H1 (cell line): ENCODE results near the gene AFAP1L2. TPM values are rescaled to one million over a fixed set of nuclear protein-coding genes. Genes with fewer than 3 reads are reported as not detected.

ENCODE experiments used
- CTCF ChIA-PET: fragments of 300-600 bp; sonication (Branson Sonifier 250); formaldehyde crosslinking; loops from one replicate; lab custom pipeline; 2021; ENCODE audit not compliant: partially characterized antibody; lab: Charles Lee
- POLR2A ChIA-PET: fragments of 300-600 bp; sonication (Branson Sonifier 250); formaldehyde crosslinking; loops from one replicate; lab custom pipeline; 2021; ENCODE audit warnings: inconsistent platforms; ENCODE audit not compliant: partially characterized antibody; lab: Charles Lee
- DNase-seq, 2 experiments: peaks; one replicate each; pipeline versions ENCODE4 v3.0.0 to v3.0.0-alpha.2; 2010 to 2022; ENCODE audit warnings: low spot score in 2 of 2, low read depth in 1 of 2, mixed read lengths in 1 of 2
- FAIRE-seq: peaks from 2 replicates; lab custom pipeline; 2011; peaks lifted over from hg19 to GRCh38; lab: Jason Lieb, UNC
- H2AFZ ChIP-seq: 2 replicates; pipeline ENCODE4 v1.8.1; 2012; ENCODE audit warnings: low read length, inconsistent platforms
- H2AK5ac ChIP-seq: 2 replicates; pipeline ENCODE4 v1.6.1; 2013; ENCODE audit warnings: low read depth, low read length
- H2BK120ac ChIP-seq: replicated peaks from 2 replicates; pipeline ENCODE3; 2013; ENCODE audit warnings: low read depth, low read length, inconsistent platforms
- H2BK12ac ChIP-seq: 2 replicates; pipeline ENCODE4 v1.6.1; 2013; ENCODE audit warnings: low read depth, low read length
- H2BK15ac ChIP-seq: 2 replicates; pipeline ENCODE4 v1.6.1; 2013; ENCODE audit warnings: low read length
- H2BK20ac ChIP-seq: 2 replicates; pipeline ENCODE4 v1.6.1; 2013; ENCODE audit warnings: low read length
- H2BK5ac ChIP-seq: 2 replicates; pipeline ENCODE4 v1.6.1; 2013; ENCODE audit warnings: low read depth, low read length
- H3K14ac ChIP-seq: 2 replicates; pipeline ENCODE4 v1.6.1; 2013; ENCODE audit warnings: inconsistent platforms; ENCODE audit not compliant: insufficient read length
- H3K18ac ChIP-seq: 2 replicates; pipeline ENCODE4 v1.6.1; 2013; ENCODE audit warnings: low read length; ENCODE audit errors: extremely low read depth
- H3K23ac ChIP-seq: 2 replicates; pipeline ENCODE4 v1.6.1; 2013; ENCODE audit warnings: inconsistent platforms; ENCODE audit not compliant: insufficient read length
- H3K23me2 ChIP-seq: 2 replicates; pipeline ENCODE4 v1.6.1; 2013; ENCODE audit warnings: low read depth, low read length
- H3K27ac ChIP-seq: 2 replicates; pipeline ENCODE4 v1.6.1; 2011; ENCODE audit warnings: low read depth, low read length, inconsistent platforms
- H3K27me3 ChIP-seq, 4 experiments: replicated peaks in 1 of 4; 1 replicate in 1 of 4; 2 replicates in 3 of 4; pipeline versions ENCODE4 v1.6.1 to v1.8.1; 2011 to 2013; ENCODE audit warnings: low read length in 3 of 4, mild to moderate bottlenecking in 3 of 4, inconsistent platforms in 2 of 4, mixed read lengths in 2 of 4, moderate library complexity in 1 of 4; ENCODE audit not compliant: control insufficient read depth in 3 of 4, insufficient read depth in 3 of 4; ENCODE audit errors: extremely low read depth in 1 of 4
- H3K36me3 ChIP-seq, 4 experiments: 2 replicates each; pipeline versions ENCODE4 v1.6.1 to v1.8.1; 2011 to 2013; ENCODE audit warnings: mild to moderate bottlenecking in 4 of 4, low read length in 3 of 4, moderate library complexity in 2 of 4, control low read depth in 1 of 4, inconsistent platforms in 1 of 4; ENCODE audit not compliant: insufficient read depth in 4 of 4, control insufficient read depth in 2 of 4
- H3K4ac ChIP-seq: replicated peaks from 2 replicates; pipeline ENCODE3; 2013; ENCODE audit warnings: low read length, low read depth, mixed read lengths, inconsistent platforms; ENCODE audit not compliant: insufficient read length
- H3K4me1 ChIP-seq, 4 experiments: replicated peaks in 1 of 4; 1 replicate in 1 of 4; 2 replicates in 3 of 4; pipeline versions ENCODE4 v1.6.1 to v1.8.1; 2011 to 2013; ENCODE audit warnings: low read length in 3 of 4, inconsistent platforms in 2 of 4, mixed read lengths in 1 of 4; ENCODE audit not compliant: insufficient read depth in 4 of 4, control insufficient read depth in 3 of 4
- H3K4me2 ChIP-seq, 2 experiments: 2 replicates each; pipeline versions ENCODE4 v1.6.1 to v1.8.1; 2011 to 2013; ENCODE audit warnings: low read depth in 2 of 2, low read length in 2 of 2, control low read depth in 1 of 2, inconsistent platforms in 1 of 2, mild to moderate bottlenecking in 1 of 2; ENCODE audit not compliant: insufficient read depth in 1 of 2
- H3K4me3 ChIP-seq, 4 experiments: fragments of 200-600, 300-600 bp in 1 of 4; sonication (generic), shearing (Covaris generic), sonication (Bioruptor Twin) in 1 of 4; 2 replicates each; pipeline versions ENCODE4 v1.5.1 to v1.8.1; 2011 to 2016; ENCODE audit warnings: low read length in 4 of 4, low read depth in 3 of 4, control low read depth in 2 of 4, inconsistent platforms in 2 of 4, mild to moderate bottlenecking in 2 of 4, mixed read lengths in 1 of 4, moderate library complexity in 1 of 4; ENCODE audit not compliant: insufficient read depth in 2 of 4; ENCODE audit errors: extremely low read depth in 1 of 4
- H3K56ac ChIP-seq: replicated peaks from 2 replicates; pipeline ENCODE3; 2013; ENCODE audit warnings: low read depth, mild to moderate bottlenecking, mixed read lengths, low read length, inconsistent platforms; ENCODE audit not compliant: insufficient read length
- H3K79me1 ChIP-seq: 2 replicates; pipeline ENCODE4 v1.6.1; 2013; ENCODE audit warnings: low read depth, low read length, control low read depth
- H3K79me2 ChIP-seq, 2 experiments: 2 replicates each; pipeline versions ENCODE4 v1.6.1 to v1.8.1; 2012 to 2013; ENCODE audit warnings: low read length in 2 of 2, mild to moderate bottlenecking in 2 of 2, inconsistent platforms in 1 of 2; ENCODE audit not compliant: insufficient read depth in 2 of 2, control insufficient read depth in 1 of 2
- H3K9ac ChIP-seq, 4 experiments: replicated peaks in 1 of 4; 1 replicate in 1 of 4; 2 replicates in 3 of 4; pipeline versions ENCODE4 v1.6.1 to v1.8.1; 2011 to 2013; ENCODE audit warnings: low read depth in 3 of 4, low read length in 3 of 4, control low read depth in 2 of 4, mild to moderate bottlenecking in 2 of 4, moderate library complexity in 2 of 4, inconsistent platforms in 1 of 4; ENCODE audit errors: extremely low read depth in 1 of 4
- H3K9me3 ChIP-seq, 2 experiments: 2 replicates each; pipeline versions ENCODE4 v1.6.1 to v1.8.1; 2012 to 2013; ENCODE audit warnings: mild to moderate bottlenecking in 2 of 2, moderate library complexity in 2 of 2, control low read depth in 1 of 2, inconsistent platforms in 1 of 2, low read depth in 1 of 2, low read length in 1 of 2, mixed read lengths in 1 of 2; ENCODE audit not compliant: insufficient read depth in 2 of 2
- H4K20me1 ChIP-seq, 2 experiments: replicated peaks in 1 of 2; 2 replicates each; pipeline versions ENCODE3 to v1.8.1; 2011 to 2013; ENCODE audit warnings: inconsistent platforms in 2 of 2, low read length in 2 of 2, mild to moderate bottlenecking in 1 of 2; ENCODE audit not compliant: insufficient read depth in 2 of 2, control insufficient read depth in 1 of 2
- H4K5ac ChIP-seq: 2 replicates; pipeline ENCODE4 v1.6.1; 2013; ENCODE audit warnings: low read length, low read depth, mixed read lengths, inconsistent platforms; ENCODE audit not compliant: insufficient read length
- H4K8ac ChIP-seq: 2 replicates; pipeline ENCODE4 v1.8.0; 2013; ENCODE audit warnings: mild to moderate bottlenecking, moderate library complexity, low read length, inconsistent platforms; ENCODE audit not compliant: insufficient read depth; ENCODE audit errors: extremely low read depth
- H4K91ac ChIP-seq: replicated peaks from 2 replicates; pipeline ENCODE3; 2013; ENCODE audit warnings: low read length, mixed read lengths, inconsistent platforms; ENCODE audit not compliant: insufficient read length
- CREB1 ChIP-seq: IDR thresholded peaks from 2 replicates; pipeline ENCODE4 v1.6.1; 2012; ENCODE audit warnings: inconsistent platforms
- CTBP2 ChIP-seq: IDR thresholded peaks from 2 replicates; pipeline ENCODE4 v1.7.0; 2011; ENCODE audit warnings: borderline replicate concordance, mild to moderate bottlenecking, moderate library complexity, mixed read lengths, low read length; ENCODE audit not compliant: insufficient read depth, insufficient read length
- NANOG ChIP-seq: IDR thresholded peaks from 2 replicates; pipeline ENCODE4 v1.6.1; 2011; ENCODE audit warnings: low read length, low read depth, mild to moderate bottlenecking, inconsistent platforms; ENCODE audit not compliant: insufficient read depth, poor library complexity, severe bottlenecking
- SAP30 ChIP-seq: fragments of 300-600 bp; sonication (generic); IDR thresholded peaks from 2 replicates; pipeline ENCODE4 v1.7.1; 2012; ENCODE audit warnings: low read length, moderate library complexity, mild to moderate bottlenecking, inconsistent platforms; ENCODE audit not compliant: insufficient read depth, insufficient replicate concordance
- WGBS, 2 experiments: shearing (Covaris generic) in 1 of 2; methylation state at CpG; one replicate each; pipeline versions ENCODE4 v1.1.6 to v1.1.7; 2013 to 2015; ENCODE audit warnings: low lambda C conversion rate in 2 of 2, mixed read lengths in 2 of 2, inconsistent platforms in 1 of 2, low coverage in 1 of 2, missing lambda C conversion rate in 1 of 2; ENCODE audit not compliant: insufficient replicate concordance in 2 of 2, insufficient coverage in 1 of 2, insufficient read length in 1 of 2; ENCODE audit errors: extremely low coverage in 1 of 2, missing lambda C conversion rate in 1 of 2; 5-methylcytosine and 5-hydroxymethylcytosine counted together
- polyA plus RNA-seq, 7 experiments: library from polyadenylated mRNA; depleted of rRNA in 3 of 7; stranded (reverse) in 5 of 7; unstranded in 2 of 7; fragments of >200 nt in 5 of 7; fragments of 200-250 nt in 2 of 7; gene quantifications; 1 replicate in 5 of 7; 2 replicates in 1 of 7; 4 replicates in 1 of 7; pipeline versions ENCODE4 v1.2.1 to v1.2.3, GENCODE V29; 2011 to 2013; ENCODE audit warnings: missing spikeins in 2 of 7, mixed read lengths in 2 of 7
- total RNA-seq: library from RNA; stranded (reverse); fragmentation: NEBNext Ultra II Directional; extraction: Animal tissue kit (Norgen Biotek cat#: 25700); gene quantifications from 2 replicates; pipeline ENCODE4 v1.2.1, GENCODE V29; 2021

The AFAP1L2 gene
- total and polyA plus RNA-seq, 2 of the 8 experiments (the other 6 are each of a cell fraction or from before 2014, with no cell fraction given): 3.9 to 6.4 TPM

DNA sequence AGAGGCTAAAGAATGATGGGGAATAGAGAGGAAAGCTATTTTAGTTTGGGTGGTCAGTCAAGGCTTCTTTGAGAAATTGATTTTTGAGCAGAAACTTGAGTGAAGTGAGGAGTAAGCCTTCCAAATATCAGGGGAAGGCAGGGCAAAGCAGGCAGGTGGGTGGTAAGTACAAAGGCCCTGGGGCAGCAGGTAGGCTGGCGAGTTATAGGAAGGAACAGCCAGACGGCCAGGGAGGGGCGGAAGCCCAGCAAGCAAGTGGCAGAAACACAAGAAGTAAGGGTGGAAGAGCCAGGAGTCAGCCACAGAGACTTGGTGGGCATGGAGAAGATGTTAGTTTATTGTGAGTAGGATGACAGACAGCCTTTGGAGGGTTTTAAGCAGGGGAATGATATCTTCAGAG lies 130.4 kb downstream of the AFAP1L2 start:
- FAIRE-seq: no peak

More for the DNA sequence above, 130.4 kb downstream of the AFAP1L2 start:
- Histone ChIP-seq H3K79me1 (no peaks in the 10 kb centered on the region), H3K79me2 (no peaks in the 10 kb centered on the region), H2BK20ac (no peak overlapping the region), H3K18ac (no peak overlapping the region), H3K4me1 (no peaks in the 10 kb centered on the region; a peak in 1 of 7 replicates), H3K4me3 (no peak overlapping the region), H3K27me3 (no peaks in the 10 kb centered on the region), H3K36me3 (no peaks in the 10 kb centered on the region), H3K9ac (no peak overlapping the region), H3K9me3 (no peaks in the 10 kb centered on the region), H3K4me2 (no peak overlapping the region), H3K23ac (no peak overlapping the region), H2AFZ (no peak overlapping the region), H3K14ac (no peak overlapping the region), H3K56ac (no peak overlapping the region), H3K4ac (no peak overlapping the region), H2BK15ac (no peak overlapping the region), H4K5ac (no peak overlapping the region), H4K20me1 (no peaks in the 10 kb centered on the region), H4K8ac (no peak overlapping the region), H4K91ac (no peak overlapping the region), H3K23me2 (0 out of 2 replicates have a peak, but pooled peaks cover 2% of the 10 kb centered on the region), H3K27ac (no peak overlapping the region), H2BK5ac (no peak overlapping the region), H2BK12ac (no peak overlapping the region), H2BK120ac (no peak overlapping the region), H2AK5ac (no peak overlapping the region)
- WGBS, 2 experiments: 85% methylated on average over 3 of the region's 3 CpGs; no CpG with 5 or more reads in 1 of the 2 experiments
- ChIA-PET POLR2A (no interaction called here), CTCF (interaction anchor here (0.6 to 1.7 kb wide), 2 partner anchors 70 to 161 kb away, joined by 4 read pairs; no protein-coding TSS in a partner anchor)
- TF ChIP-seq CTBP2: no peak
- TF ChIP-seq NANOG: no peak
- no peak for TF ChIP-seq CREB1
- no peak for TF ChIP-seq SAP30
- no peak for DNase-seq
